HepG2 (cell line): Measurements from ENCODE around the gene ARHGAP45. TPM values are rescaled to one million over a fixed set of nuclear protein-coding genes. Genes with fewer than 3 reads are reported as not detected.

Experiments
- CBFB ChIP-seq: sonication (generic); formaldehyde crosslinking; IDR thresholded peaks from 2 replicates; pipeline ENCODE4 v1.4.0; 2020; ENCODE audit warnings: missing genetic modification reagents
- CENPT ChIP-seq: sonication (generic); formaldehyde crosslinking; IDR thresholded peaks from 2 replicates; pipeline ENCODE4 v1.8.0; 2022; ENCODE audit warnings: low read depth, mild to moderate bottlenecking, moderate library complexity, missing genetic modification reagents
- HNRNPL ChIP-seq: fragments of 200-400 bp; formaldehyde crosslinking; IDR thresholded peaks from 2 replicates; pipeline ENCODE4 v1.6.1; 2017; ENCODE audit warnings: mild to moderate bottlenecking, low read depth, low read length
- KDM2A ChIP-seq: sonication (generic); formaldehyde crosslinking; IDR thresholded peaks from 2 replicates; pipeline ENCODE4 v1.4.0; 2020; ENCODE audit warnings: low read depth, missing genetic modification reagents, borderline replicate concordance
- LBX2 ChIP-seq: sonication (generic); formaldehyde crosslinking; IDR thresholded peaks from 2 replicates; pipeline ENCODE4 v1.5.0; 2020; ENCODE audit warnings: missing genetic modification reagents, mild to moderate bottlenecking, borderline replicate concordance
- MAX ChIP-seq: IDR thresholded peaks from 2 replicates; pipeline ENCODE4 v1.6.1; 2012; ENCODE audit warnings: inconsistent platforms
- MXD1 ChIP-seq: sonication (generic); formaldehyde crosslinking; IDR thresholded peaks from 2 replicates; pipeline ENCODE4 v1.4.0; 2020; ENCODE audit warnings: mild to moderate bottlenecking, missing genetic modification reagents
- NFYB ChIP-seq: sonication (generic); formaldehyde crosslinking; IDR thresholded peaks from 2 replicates; pipeline ENCODE4 v1.4.0; 2020; ENCODE audit warnings: missing genetic modification reagents
- NR2F6 ChIP-seq, 2 experiments: IDR thresholded peaks; 2 replicates each; pipeline ENCODE4 v1.6.1; 2016; ENCODE audit warnings: antibody characterized with exemption in 1 of 2, mild to moderate bottlenecking in 1 of 2
- PAXIP1 ChIP-seq: sonication (generic); formaldehyde crosslinking; conservative IDR thresholded peaks from 2 replicates; pipeline ENCODE4 v1.4.0; 2020; ENCODE audit warnings: mild to moderate bottlenecking, missing genetic modification reagents, moderate library complexity
- SETDB1 ChIP-seq: sonication (generic); formaldehyde crosslinking; IDR thresholded peaks from 2 replicates; pipeline ENCODE4 v1.5.1; 2020; ENCODE audit warnings: missing genetic modification reagents, mild to moderate bottlenecking, borderline replicate concordance
- STAG1 ChIP-seq: sonication (generic); formaldehyde crosslinking; IDR thresholded peaks from 2 replicates; pipeline ENCODE4 v1.4.0; 2020; ENCODE audit warnings: missing genetic modification reagents
- XRCC5 ChIP-seq: fragments of 200-400 bp; formaldehyde crosslinking; optimal IDR thresholded peaks from 2 replicates; pipeline ENCODE3; 2017; ENCODE audit warnings: mild to moderate bottlenecking, low read length
- ZBTB26 ChIP-seq: IDR thresholded peaks from 2 replicates; pipeline ENCODE4 v1.6.1; 2016; ENCODE audit warnings: missing compliant biosample characterization, missing genetic modification reagents, borderline replicate concordance
- ZFX ChIP-seq: sonication (generic); formaldehyde crosslinking; IDR thresholded peaks from 2 replicates; pipeline ENCODE4 v1.4.0; 2020; ENCODE audit warnings: mild to moderate bottlenecking, low read depth, missing genetic modification reagents, moderate library complexity
- ZNF205 ChIP-seq: IDR thresholded peaks from 2 replicates; pipeline ENCODE4 v1.6.1; 2018; ENCODE audit warnings: missing biosample characterization, missing genetic modification reagents
- ZNF331 ChIP-seq: sonication (generic); formaldehyde crosslinking; IDR thresholded peaks from 2 replicates; pipeline ENCODE4 v1.4.0; 2020; ENCODE audit warnings: missing genetic modification reagents
- ZNF333 ChIP-seq: sonication (generic); formaldehyde crosslinking; IDR thresholded peaks from 2 replicates; pipeline ENCODE4 v1.4.0; 2020; ENCODE audit warnings: mild to moderate bottlenecking, missing genetic modification reagents, borderline replicate concordance
- ZNF431 ChIP-seq: sonication (generic); formaldehyde crosslinking; IDR thresholded peaks from 2 replicates; pipeline ENCODE4 v1.9.0; 2022; ENCODE audit warnings: missing genetic modification reagents, low read depth, mild to moderate bottlenecking, borderline replicate concordance
- ZNF580 ChIP-seq: IDR thresholded peaks from 2 replicates; pipeline ENCODE4 v1.6.1; 2016; ENCODE audit warnings: low read depth, borderline replicate concordance
- ZNF605 ChIP-seq: sonication (generic); formaldehyde crosslinking; IDR thresholded peaks from 2 replicates; pipeline ENCODE4 v1.8.0; 2022; ENCODE audit warnings: mild to moderate bottlenecking, missing genetic modification reagents
- ZNF891 ChIP-seq: sonication (generic); formaldehyde crosslinking; IDR thresholded peaks from 2 replicates; pipeline ENCODE4 v1.5.0; 2020; ENCODE audit warnings: mild to moderate bottlenecking, missing genetic modification reagents
- polyA plus RNA-seq, 8 experiments: library from polyadenylated mRNA; depleted of rRNA in 3 of 8; stranded (reverse) in 7 of 8; unstranded in 1 of 8; fragments of >200 nt; fragmentation: Illumina TruSeq in 4 of 8; extraction: Trizol in 4 of 8; gene quantifications; 2 replicates each; pipeline versions ENCODE4 v1.2.1 to v1.2.3, GENCODE V29; 2011 to 2016; ENCODE audit warnings: low read depth in 4 of 8, missing spikeins in 1 of 8, mixed read lengths in 1 of 8; ENCODE audit not compliant: insufficient read depth in 1 of 8
- total RNA-seq, 5 experiments: library from RNA; depleted of rRNA; stranded (reverse); fragments of >200 nt; fragmentation: Illumina TruSeq; extraction: Trizol; gene quantifications; 2 replicates each; pipeline ENCODE4 v1.2.3, GENCODE V29; 2016; ENCODE audit warnings: low read depth in 1 of 5

ARHGAP45 gene
- total and polyA plus RNA-seq, 2 of the 13 experiments (the other 11 are each of a cell fraction or from before 2014, with no cell fraction given): 0.84 to 32.0 TPM

GRCh38 chr19:1064661-1065605, 2.0 kb upstream of the ARHGAP45 start (continued):
- peak; percentile 45; the same call in 1 of the 2 replicates for TF ChIP-seq ZNF333 (CRISPR knock-in tag)
- TF ChIP-seq LBX2 (CRISPR knock-in tag): peak; percentile 77; the same call in 1 of the 2 replicates
- TF ChIP-seq NR2F6 (IDR thresholded peaks at IDR 0.05): no peak
- peak; percentile 38; the same call in 1 of the 2 replicates for TF ChIP-seq NR2F6 (CRISPR knock-in tag; IDR thresholded peaks at IDR 0.05)
- TF ChIP-seq MAX: peak; percentile 91
- TF ChIP-seq ZNF205 (CRISPR knock-in tag): peak; percentile 29; the same call in 1 of the 2 replicates
- peak; percentile 54 for TF ChIP-seq STAG1 (CRISPR knock-in tag)
- peak; percentile 68; the same call in 1 of the 2 replicates for TF ChIP-seq CBFB
- no peak for TF ChIP-seq SETDB1
- peak; percentile 81 for TF ChIP-seq KDM2A (CRISPR knock-in tag)
- TF ChIP-seq HNRNPL: 0 out of 2 replicates have a peak, but pooled peaks have one; percentile 8
- TF ChIP-seq ZNF331 (CRISPR knock-in tag): 0 out of 2 replicates have a peak, but pooled peaks have one; percentile 22
- peak; percentile 87; the same call in 1 of the 2 replicates for TF ChIP-seq CENPT (CRISPR knock-in tag)
- peak; percentile 39; the same call in 1 of the 2 replicates for TF ChIP-seq ZNF580 (CRISPR knock-in tag)
- peak; percentile 58 for TF ChIP-seq ZFX (CRISPR knock-in tag)
- no peak for TF ChIP-seq ZNF431 (CRISPR knock-in tag)
- TF ChIP-seq XRCC5: peak; percentile 12
- no peak for TF ChIP-seq PAXIP1 (CRISPR knock-in tag)
- 0 out of 2 replicates have a peak, but pooled peaks have one; percentile 28 for TF ChIP-seq ZBTB26
- TF ChIP-seq ZNF605 (CRISPR knock-in tag): no peak
- no peak; the same call in 1 of the 2 replicates for TF ChIP-seq NFYB (CRISPR knock-in tag)
- peak; percentile 22; the same call in 1 of the 2 replicates for TF ChIP-seq ZNF891 (CRISPR knock-in tag)
- TF ChIP-seq MXD1 (CRISPR knock-in tag): peak; percentile 61
